ENCODE data around the gene PLSCR4.
A peak's percentile ranks its signal among the peaks of the same experiment; 100 is the strongest.

DNA sequence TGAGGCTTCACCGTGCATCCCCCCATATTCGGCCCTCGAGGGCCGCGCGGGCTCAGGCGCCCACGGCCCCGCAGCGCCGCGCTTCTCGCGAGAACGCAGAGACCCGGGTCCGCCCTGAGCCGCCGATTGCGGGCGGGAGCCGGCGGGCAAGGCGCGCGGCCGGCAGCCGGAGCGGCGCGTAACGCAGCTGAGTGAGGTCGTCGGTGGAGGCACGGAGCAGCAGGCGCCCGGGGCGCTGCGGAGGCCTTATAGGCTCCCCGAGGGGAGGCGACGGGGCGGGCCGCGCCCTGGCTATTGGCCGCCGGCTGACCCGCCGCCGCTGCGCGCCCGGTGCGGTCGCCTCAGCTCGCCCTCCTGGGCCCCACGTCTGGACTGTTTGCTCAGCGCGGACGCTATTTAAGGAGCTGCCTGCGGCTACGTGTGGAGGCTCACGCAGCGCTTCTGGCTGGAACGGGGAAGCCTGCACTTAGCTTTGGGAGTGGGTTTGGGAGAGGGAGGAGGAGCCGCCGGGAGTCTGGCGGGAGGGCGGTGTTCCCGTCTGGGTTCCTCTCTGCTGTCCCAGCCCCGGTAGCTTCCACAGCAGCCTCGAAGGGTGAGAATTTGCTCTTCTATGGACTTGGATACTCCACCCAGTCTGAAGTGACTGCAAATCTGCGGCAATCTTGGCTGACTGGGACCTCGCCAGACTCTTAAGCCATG is 89.8 kb downstream of the PLSCR4 start, which contains the start of gene PLOD2:
- TF ChIP-seq POLR2A (IDR thresholded peaks at IDR 0.05): peak in 1 of 2 donors; percentile 49
- TF ChIP-seq, protein P1, sequence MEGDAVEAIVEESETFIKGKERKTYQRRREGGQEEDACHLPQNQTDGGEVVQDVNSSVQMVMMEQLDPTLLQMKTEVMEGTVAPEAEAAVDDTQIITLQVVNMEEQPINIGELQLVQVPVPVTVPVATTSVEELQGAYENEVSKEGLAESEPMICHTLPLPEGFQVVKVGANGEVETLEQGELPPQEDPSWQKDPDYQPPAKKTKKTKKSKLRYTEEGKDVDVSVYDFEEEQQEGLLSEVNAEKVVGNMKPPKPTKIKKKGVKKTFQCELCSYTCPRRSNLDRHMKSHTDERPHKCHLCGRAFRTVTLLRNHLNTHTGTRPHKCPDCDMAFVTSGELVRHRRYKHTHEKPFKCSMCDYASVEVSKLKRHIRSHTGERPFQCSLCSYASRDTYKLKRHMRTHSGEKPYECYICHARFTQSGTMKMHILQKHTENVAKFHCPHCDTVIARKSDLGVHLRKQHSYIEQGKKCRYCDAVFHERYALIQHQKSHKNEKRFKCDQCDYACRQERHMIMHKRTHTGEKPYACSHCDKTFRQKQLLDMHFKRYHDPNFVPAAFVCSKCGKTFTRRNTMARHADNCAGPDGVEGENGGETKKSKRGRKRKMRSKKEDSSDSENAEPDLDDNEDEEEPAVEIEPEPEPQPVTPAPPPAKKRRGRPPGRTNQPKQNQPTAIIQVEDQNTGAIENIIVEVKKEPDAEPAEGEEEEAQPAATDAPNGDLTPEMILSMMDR (IDR thresholded peaks at IDR 0.05): peak in 1 of 3 experiments; percentile 18
- peak in 1 of 2 donors; percentile 60 for TF ChIP-seq POLR2AphosphoS5 (IDR thresholded peaks at IDR 0.05; ENCODE audit: insufficient read depth in 1 of 2, low read depth in 1 of 2)

Data from vagina (tissue), 2 donors.